Cortex of kidney (tissue), 1 donor: ENCODE measurements around the gene KCTD1.

Source experiments
- DNase-seq: peaks from one replicate; lab custom pipeline; 2025; lab: John Stamatoyannopoulos, UW

Gene KCTD1

DNA sequence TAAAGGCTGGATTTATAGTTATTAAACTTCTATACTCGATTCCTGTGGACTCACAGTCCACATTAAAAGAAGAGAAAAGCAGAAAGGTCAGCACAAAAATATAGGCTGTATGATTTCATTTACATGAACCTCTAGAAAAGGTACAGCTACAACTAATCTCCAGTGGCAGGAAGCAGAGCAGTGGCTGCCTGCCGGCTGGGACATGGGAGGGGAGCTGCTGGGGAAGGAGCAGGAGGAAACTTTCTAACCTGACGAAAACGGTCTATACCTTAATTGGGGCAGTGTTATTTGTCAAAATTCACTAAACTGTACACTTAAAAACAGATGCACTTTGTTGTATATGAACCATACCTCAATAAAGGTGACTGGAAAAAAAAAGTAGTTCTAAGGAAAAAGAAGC, 26.7 kb downstream of the KCTD1 start:
- no peak for DNase-seq

GRCh38 chr18:26520974-26521373, 27.4 kb downstream of the KCTD1 start:
- DNase-seq: no peak

DNA sequence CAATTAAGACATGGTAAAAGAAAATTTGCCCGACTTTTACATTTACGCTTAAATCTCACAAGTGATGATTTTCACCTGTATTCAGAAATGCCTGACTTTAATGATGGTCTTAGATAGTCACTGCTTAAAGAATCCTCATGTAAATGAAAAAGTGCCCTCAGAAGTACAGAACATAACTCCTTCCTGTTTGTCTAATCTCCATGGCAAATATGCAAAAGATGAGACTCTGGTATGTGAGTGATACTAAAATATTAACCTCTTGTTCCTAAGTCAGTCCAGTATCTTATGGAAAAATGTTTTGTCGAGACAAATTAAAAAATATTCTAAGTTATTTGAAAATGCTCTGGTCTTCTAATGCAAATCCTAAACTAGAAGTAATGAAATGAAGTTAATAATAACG, 29.2 kb downstream of the KCTD1 start:
- no peak for DNase-seq

DNA sequence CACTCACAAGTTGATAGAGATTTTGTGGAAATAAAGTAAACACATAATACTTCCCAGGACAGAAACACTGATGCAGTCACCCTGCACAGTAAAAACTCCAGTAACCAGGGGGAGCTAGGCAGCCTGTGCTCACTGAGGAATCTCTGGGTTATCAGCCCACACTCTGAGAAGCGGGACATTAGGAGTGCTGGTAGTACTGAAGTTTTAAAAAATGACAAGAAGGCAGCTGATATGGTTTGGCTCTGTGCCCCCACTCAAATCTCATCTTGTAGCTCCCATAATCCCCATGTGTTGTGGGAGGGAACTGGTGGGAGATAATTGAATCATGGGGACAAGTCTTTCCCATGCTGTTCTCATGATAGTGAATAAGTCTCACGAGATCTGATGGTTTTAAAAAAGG, 31.4 kb downstream of the KCTD1 start:
- DNase-seq: no peak

DNA sequence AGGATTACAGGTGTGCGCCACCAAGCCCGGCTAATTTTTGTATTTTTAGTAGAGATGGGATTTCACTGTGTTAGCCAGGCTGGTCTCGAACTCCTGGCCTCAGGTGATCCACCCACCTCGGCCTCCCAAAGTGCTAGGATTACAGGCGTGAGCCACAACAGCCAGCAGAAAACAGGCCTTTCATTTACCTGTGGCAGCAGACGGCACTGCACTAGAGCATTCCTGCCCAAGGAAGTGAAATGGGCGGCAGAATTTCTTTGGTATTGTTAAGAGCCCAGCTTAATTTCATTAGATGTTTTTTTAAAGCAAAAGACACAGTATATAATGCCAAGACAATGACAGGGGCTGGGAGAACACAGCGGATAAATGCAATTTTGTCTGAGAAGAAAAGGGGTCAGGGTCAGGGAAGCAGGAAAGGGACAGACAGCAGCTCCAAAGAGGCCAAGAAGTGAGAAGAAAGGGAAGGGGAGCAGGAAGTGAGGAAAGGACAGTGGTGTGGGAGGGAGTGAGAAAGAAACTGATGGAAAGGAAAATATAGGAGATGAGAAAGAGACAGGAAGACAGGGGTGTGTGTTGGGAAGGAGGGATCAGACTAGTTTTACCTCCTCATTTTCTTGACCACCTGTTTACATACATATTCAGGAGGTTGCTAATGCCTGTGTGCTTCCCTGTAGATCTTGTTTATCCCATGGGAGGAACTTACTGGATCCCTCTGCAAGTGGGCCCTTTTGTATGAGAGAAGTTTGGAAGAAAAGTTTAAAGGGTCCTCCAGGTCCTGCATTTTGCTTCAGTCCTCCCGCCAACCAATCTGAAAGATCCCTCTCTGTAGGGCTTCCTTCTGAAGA, 32.5 kb downstream of the KCTD1 start:
- no peak for DNase-seq

GRCh38 chr18:26511339-26512071, 36.8 kb downstream of the KCTD1 start:
- no peak for DNase-seq

DNA sequence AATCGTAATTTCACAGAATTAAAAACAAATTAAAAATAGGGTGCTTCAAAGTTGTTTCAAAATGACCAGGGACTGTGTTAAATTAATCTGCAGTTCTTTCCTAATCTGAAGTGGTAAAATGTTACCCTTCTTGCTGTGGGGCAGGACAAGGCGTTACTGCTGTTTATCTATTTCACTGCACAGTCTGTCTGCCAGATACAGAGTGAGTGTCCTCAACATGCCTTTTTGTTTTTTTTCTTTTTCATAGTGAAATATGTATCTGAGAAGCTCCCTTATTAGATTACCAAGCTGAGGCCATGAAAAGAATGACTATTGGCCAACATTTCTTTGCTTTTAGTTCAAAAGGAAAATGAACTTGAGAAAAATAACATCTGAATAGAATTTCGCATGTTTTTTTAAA, 38.0 kb downstream of the KCTD1 start:
- no peak for DNase-seq

DNA sequence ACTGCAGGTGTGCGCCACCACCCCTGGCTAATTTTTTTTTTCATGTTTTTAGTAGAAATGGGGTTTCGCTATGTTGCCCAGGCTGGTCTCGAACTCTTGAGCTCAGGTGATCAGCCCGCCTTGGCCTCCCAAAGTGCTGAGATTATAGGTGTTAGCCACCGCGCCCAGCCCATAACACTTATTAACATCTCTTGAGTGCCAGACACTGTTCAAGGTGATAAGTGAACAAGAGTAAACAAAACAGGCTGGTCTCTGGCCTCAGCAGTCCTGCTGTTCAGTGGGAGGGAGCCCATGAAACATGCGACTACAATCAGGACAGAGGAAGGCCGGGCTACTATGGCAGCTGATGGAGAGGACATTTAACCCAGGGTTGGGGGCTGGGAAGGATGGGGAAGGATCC, 42.3 kb downstream of the KCTD1 start:
- no peak for DNase-seq

GRCh38 chr18:26504831-26505230, 43.5 kb downstream of the KCTD1 start:
- no peak for DNase-seq

GRCh38 chr18:26503382-26503781, 45.0 kb downstream of the KCTD1 start:
- no peak for DNase-seq

DNA sequence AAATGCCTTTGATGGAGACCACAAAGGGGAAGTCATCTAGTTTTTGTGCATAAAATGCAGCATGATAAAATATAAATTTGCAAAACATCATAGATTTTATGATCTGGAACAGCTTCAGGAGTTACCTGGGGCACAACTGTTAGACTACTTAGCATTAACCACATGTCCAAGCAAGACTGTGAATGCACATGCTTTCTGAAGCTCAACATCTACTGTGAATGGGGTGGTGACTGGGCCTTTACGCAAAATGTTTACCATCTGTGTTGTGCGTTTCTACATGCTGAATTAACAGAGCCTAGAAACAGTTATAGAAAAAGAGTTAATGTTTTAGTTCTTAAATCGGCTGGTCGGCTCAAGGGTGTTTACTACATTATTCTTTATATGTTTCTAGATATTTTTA, 45.5 kb downstream of the KCTD1 start:
- no peak for DNase-seq

DNA sequence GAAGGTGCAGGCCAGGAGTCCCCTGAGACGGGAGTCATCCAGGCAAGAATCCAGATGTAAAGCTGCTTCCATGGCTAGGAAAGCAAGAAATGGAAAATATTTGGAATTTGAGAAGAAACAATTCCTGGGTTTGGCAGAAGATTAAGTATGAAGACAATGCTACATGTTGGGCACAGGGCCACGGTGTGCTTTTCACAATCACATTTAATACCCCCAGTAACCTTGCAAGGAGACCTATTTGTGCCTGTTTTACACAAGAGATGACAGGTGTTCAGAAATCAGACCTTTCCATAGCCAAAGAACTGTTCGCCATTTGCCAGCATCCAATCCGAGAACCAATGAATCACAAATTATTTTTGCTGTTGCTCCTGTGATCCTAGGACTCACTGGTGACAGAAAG, 50.5 kb downstream of the KCTD1 start:
- no peak for DNase-seq

- DNase-seq: no peak
Observed at GRCh38 chr18:26496528-26496927, 51.8 kb downstream of the KCTD1 start.

DNA sequence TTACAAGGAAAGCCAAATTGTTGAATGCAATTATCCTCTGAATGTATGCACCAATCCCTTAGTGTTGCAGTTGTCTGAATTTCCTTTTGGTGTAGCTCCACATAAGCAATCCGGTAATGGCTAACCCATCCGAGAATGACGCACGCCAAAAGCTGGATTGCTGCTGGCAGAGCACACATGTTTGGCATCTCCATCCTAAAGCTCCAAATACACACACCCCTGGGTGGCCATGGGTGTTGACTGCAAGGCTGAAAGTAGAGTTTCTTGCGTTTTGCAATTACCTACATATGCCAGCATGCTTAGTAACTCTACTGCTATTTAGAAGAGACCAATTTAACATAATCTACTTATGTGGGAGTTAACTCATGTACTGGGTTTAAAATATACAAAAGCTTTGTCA, 53.1 kb downstream of the KCTD1 start:
- no peak for DNase-seq

GRCh38 chr18:26493021-26493420, 55.3 kb downstream of the KCTD1 start:
- no peak for DNase-seq

GRCh38 chr18:26491194-26491816, 57.0 kb downstream of the KCTD1 start:
- no peak for DNase-seq

GRCh38 chr18:26489881-26490280, 58.5 kb downstream of the KCTD1 start:
- no peak for DNase-seq

DNA sequence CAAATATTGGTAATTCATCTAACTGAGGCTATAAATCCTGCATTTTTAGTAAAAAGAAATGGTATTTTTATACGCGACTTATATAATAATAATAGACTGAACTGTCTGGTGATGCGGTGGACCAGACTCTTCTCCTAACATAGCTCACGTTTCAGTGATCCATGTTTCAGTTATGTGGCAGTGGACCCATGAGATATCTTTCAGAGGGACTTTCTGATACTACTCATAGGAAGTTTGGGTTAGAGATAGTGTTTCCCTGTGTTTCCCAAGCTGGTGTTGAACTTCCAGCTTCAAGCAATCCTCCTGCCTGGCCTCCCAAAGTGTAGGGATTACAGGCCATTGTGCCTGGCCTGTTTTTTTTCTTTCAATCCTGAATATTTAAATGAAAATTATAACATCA, 59.2 kb downstream of the KCTD1 start:
- DNase-seq: no peak

DNA sequence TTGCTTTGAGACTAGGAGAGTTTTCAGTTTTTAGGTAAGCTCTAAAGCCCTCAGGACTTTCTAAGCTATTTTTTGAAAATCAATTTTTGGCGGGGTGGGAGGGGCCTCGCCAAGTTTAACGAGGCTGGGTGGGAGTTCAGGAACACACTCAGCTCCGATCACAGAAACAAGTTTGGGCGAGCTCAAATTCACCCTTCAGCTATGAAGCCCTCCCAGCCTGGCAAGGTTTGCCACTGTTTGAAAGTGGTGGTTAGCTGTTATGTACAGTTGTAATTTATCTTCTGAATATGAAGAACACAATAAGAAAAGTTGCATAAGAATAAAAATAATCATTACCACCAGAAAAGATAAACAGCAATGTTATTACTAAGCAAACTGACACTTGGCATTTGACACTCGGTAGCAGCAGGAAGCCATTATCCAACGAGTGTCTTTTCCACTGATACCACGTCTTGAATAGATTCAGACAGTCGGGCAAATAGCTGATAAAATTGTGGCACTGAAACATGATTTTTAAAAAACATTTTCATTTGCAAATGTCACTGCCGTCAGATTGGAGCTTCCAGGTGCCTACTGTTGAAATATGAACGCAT, 59.8 kb downstream of the KCTD1 start:
- no peak for DNase-seq

DNA sequence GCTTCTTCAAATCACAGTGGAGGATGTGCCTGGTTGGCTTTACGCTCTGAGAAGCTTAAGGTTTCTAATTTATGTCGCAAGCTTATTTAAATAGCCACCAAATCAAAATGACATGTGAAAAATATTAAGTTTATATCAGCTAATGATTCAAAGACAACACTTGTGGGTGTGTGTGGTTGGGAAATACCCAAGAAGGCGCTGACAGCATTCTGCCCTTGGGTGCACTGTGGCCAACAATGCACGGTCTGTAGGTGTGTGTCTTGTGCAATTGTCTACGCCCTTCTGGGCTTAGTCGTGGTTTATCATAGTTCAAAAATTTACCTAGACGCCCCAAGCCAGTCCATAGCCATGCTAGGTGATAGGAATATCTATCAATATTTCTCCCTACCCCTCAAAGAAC, 60.9 kb downstream of the KCTD1 start:
- no peak for DNase-seq

GRCh38 chr18:26483633-26484032, 64.7 kb downstream of the KCTD1 start:
- DNase-seq: no peak

- DNase-seq: no peak
Observed at GRCh38 chr18:26482569-26482968, 65.8 kb downstream of the KCTD1 start.
